GM21447 (cell line): Measurements from ENCODE around the gene FOXD4.
"Not testable (repeated sequence)": the region's sequence is repeated elsewhere in the genome, so short reads cannot be mapped to it uniquely, and the experiment has no call there.

Experiments used
- ATAC-seq: cut with Tn5 transposase; IDR thresholded peaks from one replicate; pipeline ENCODE4 v1.9.1; 2021; ENCODE audit not compliant: unreplicated experiment

Gene FOXD4

GRCh38 chr9:117995-118467, at the start of gene FOXD4:
Gene FOXD4 (minus strand): TSS chr9:118417. CDS start chr9:118119, 298 bp downstream.
- ATAC-seq: not testable (repeated sequence)

GRCh38 chr9:159871-160270, 41.7 kb upstream of the FOXD4 start:
- ATAC-seq: not testable (repeated sequence)

GRCh38 chr9:151173-151572, 33.0 kb upstream of the FOXD4 start:
- ATAC-seq: not testable (repeated sequence)

GRCh38 chr9:139880-140279, 21.7 kb upstream of the FOXD4 start:
- not testable (repeated sequence) for ATAC-seq

- ATAC-seq: not testable (repeated sequence)
These were observed 848 bp downstream of the FOXD4 start for GRCh38 chr9:117144-117994.

GRCh38 chr9:116239-117077, 1.8 kb downstream of the FOXD4 start:
- not testable (repeated sequence) for ATAC-seq

- not testable (repeated sequence) for ATAC-seq
These were observed 3.1 kb downstream of the FOXD4 start for GRCh38 chr9:115118-115451.

GRCh38 chr9:114267-115117, 3.7 kb downstream of the FOXD4 start:
- peak; percentile 23 for ATAC-seq

GRCh38 chr9:113468-114266, 4.5 kb downstream of the FOXD4 start:
- peak; percentile 68 for ATAC-seq

GRCh38 chr9:112589-113467, 5.4 kb downstream of the FOXD4 start:
- ATAC-seq: not testable (repeated sequence)

- not testable (repeated sequence) for ATAC-seq
These were observed 7.5 kb downstream of the FOXD4 start for GRCh38 chr9:110672-111071.

GRCh38 chr9:109540-109939, 8.7 kb downstream of the FOXD4 start:
- not testable (repeated sequence) for ATAC-seq

- not testable (repeated sequence) for ATAC-seq
These were observed 9.3 kb downstream of the FOXD4 start for GRCh38 chr9:108742-109495.

- ATAC-seq: not testable (repeated sequence)
These were observed 12.2 kb downstream of the FOXD4 start for GRCh38 chr9:105991-106390.

GRCh38 chr9:100430-100829, 17.8 kb downstream of the FOXD4 start:
- ATAC-seq: not testable (repeated sequence)

GRCh38 chr9:99867-100266, 18.4 kb downstream of the FOXD4 start:
- not testable (repeated sequence) for ATAC-seq

- ATAC-seq: not testable (repeated sequence)
These were observed 19.4 kb downstream of the FOXD4 start for GRCh38 chr9:98775-99174.

- not testable (repeated sequence) for ATAC-seq
These were observed 23.2 kb downstream of the FOXD4 start for GRCh38 chr9:94992-95391.
